Activated T-helper 1 cell treated with anti-CD3 and anti-CD28 coated beads, Interleukin-2, amount 50 U/mL, for 16 hours (primary cell): ENCODE data around the gene DCLRE1B.

Experiments
- DNase-seq, 2 donors: peaks; one replicate each; pipeline ENCODE4 v3.0.0-alpha.2; 2020; ENCODE audit warnings: low read depth in 1 of 2, low spot score in 1 of 2

Gene DCLRE1B

GRCh38 chr1:113886417-113887401, 18.4 kb upstream of the DCLRE1B start:
- DNase-seq = no peak

GRCh38 chr1:113887402-113888175, 17.5 kb upstream of the DCLRE1B start, which contains the start of gene BCL2L15:
TSS of gene BCL2L15 (minus strand) at chr1:113887581. CDS start at chr1:113887375, 206 bp downstream.
- no peak for DNase-seq

GRCh38 chr1:113890816-113891215, 14.3 kb upstream of the DCLRE1B start:
- no peak for DNase-seq

- no peak for DNase-seq
These were observed 13.4 kb upstream of the DCLRE1B start for GRCh38 chr1:113891631-113892220.

- no peak for DNase-seq
These were observed 11.9 kb upstream of the DCLRE1B start for GRCh38 chr1:113893267-113893666.

GRCh38 chr1:113895098-113895497, 10.0 kb upstream of the DCLRE1B start:
- no peak for DNase-seq

GRCh38 chr1:113895961-113896360, 9.2 kb upstream of the DCLRE1B start:
- no peak for DNase-seq

GRCh38 chr1:113898241-113898814, 6.8 kb upstream of the DCLRE1B start:
- no peak for DNase-seq

- DNase-seq = no peak
These were observed 6.0 kb upstream of the DCLRE1B start for GRCh38 chr1:113899111-113899510.

- DNase-seq = no peak
These were observed 3.9 kb upstream of the DCLRE1B start for GRCh38 chr1:113901191-113901590.

- no peak for DNase-seq
These were observed 1.4 kb upstream of the DCLRE1B start for GRCh38 chr1:113903501-113904292.

- DNase-seq = no peak
These were observed 843 bp upstream of the DCLRE1B start for GRCh38 chr1:113904293-113904673.

- no peak for DNase-seq
These were observed 322 bp downstream of the DCLRE1B start for GRCh38 chr1:113905435-113905861.

GRCh38 chr1:113912594-113913311, 7.6 kb downstream of the DCLRE1B start:
- DNase-seq = no peak

- no peak for DNase-seq
These were observed 8.2 kb downstream of the DCLRE1B start for GRCh38 chr1:113913312-113913668.

GRCh38 chr1:113913887-113914664, 8.9 kb downstream of the DCLRE1B start:
- DNase-seq = no peak

- DNase-seq = no peak
These were observed 11.8 kb downstream of the DCLRE1B start for GRCh38 chr1:113916974-113917373.

- no peak for DNase-seq
These were observed 12.4 kb downstream of the DCLRE1B start for GRCh38 chr1:113917400-113918082.
